ENCODE data around the gene SMIM13.

SMIM13 gene

DNA sequence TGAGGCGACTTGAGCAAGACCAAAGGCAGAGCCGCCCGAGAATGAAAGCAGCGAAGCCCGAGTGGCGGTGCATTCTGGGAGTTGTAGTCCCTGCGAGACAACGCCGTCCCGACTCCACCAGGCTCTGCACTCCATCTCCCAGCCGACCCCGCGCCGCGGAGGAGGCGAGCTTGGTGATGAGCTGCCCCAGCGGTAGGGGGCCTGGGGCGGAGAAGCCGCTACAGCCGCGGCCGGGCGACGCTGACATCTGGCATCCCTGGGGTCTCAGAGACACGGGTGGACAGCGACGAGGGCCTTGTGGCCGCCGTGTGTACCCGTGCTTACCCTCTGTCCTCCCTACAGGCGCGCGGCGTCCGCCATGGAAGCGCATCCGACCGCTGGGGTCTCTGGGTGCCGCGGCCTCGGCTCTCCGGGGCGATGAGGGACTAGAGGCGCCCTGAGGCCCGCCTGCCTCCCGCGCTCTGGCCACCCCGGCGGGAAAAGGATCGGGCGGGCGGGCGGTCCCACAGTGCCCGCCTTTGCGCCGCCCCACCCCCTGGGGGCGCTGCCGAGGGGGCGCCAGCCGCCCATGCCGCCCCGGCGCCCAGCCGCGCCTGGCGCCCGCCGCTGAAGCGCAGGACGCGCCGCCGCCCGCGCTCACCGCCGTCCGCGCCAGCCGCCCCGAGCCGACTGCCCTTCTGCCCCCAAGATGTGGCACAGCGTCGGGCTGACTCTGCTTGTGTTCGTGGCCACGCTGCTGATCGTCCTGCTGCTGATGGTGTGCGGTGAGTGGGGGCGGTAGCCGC lies at the start of gene SMIM13:
TSS of gene SMIM13 (plus strand) at position 209 of the 785 bp plus-strand sequence. CDS start at position 689, 480 bp downstream.
- DNase-seq: peak; percentile 99

DNA sequence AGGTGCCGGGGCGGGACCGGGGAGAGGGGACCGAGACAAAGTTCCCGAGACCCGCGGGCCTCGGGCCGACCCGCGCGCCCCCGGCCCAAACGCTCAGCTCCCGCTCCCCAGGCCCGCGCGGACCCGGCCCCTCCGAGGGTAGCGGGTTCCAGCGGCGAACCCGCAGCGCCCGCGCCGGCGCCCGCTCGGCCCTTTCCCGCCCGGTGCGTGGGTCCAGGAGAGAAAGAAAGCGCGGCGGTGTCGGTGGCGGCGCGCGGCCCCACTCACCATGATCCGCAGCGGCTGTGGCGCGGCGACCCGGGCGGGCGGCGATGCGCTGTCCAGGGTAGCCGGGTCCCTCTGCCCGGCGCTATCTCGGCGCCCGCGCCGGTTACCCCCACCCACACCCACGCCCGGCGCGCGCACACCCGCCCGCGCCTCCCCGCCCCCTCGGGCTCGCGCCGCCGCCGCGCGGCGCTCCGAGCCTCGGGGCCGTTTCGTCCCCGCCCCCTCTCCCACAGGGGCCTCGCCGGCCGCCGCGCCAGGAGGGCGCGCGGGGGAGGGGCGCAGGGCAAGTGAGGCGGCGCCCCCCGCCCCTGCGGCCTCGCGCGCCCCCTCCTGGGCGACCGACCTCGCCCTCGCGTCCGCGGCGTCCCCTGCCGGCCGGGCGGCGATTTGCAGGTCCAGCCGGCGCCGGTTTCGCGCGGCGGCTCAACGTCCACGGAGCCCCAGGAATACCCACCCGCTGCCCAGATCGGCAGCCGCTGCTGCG lies 49.5 kb upstream of the SMIM13 start, which contains the start of gene ELOVL2:
TSS of gene ELOVL2 (minus strand) at position 345 of the 751 bp plus-strand sequence. CDS start at position 270, 75 bp downstream.
- peak; percentile 86 for DNase-seq

DNA sequence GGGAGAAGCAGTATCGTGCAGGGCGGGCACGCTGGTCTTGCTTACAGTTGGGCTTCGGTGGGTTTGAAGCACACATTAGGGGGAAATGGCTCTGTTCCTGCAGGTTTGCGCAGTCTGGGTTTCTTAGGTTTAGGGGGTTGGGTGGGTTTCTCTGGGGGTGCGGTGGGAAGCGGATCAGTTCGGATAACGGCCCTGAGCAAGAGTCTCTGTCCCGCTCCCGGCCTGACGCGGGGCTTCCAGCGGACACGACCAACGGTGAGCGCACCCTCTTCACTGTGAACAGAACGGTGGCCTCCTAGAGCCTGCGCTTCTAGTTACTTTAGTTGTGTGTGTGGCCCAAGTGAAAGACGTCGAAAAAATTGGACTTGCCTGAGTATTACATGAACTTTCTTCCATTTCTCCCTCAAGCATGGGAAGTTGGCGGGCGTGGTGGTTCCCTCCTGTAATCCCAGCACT lies 48.9 kb upstream of the SMIM13 start:
- no peak for DNase-seq

DNA sequence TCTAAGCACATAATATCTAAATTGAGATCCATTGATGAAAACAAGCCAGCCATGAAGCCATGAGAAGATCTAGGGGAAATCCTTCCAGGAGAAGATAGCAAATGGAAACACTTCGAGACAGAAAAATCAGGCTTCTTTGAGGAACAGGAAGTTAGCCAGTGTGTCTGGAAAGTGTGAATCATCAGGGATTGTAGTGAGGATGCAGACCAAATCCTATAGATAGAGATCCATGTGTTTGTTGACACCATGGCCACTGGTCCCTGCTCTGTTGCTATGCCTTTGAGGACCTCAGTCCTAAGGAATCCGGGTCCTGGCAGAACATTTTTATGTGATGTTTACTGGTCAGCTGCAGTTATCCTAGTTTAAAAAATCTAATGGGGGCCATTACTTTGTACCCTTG lies 42.9 kb upstream of the SMIM13 start:
- no peak for DNase-seq

DNA sequence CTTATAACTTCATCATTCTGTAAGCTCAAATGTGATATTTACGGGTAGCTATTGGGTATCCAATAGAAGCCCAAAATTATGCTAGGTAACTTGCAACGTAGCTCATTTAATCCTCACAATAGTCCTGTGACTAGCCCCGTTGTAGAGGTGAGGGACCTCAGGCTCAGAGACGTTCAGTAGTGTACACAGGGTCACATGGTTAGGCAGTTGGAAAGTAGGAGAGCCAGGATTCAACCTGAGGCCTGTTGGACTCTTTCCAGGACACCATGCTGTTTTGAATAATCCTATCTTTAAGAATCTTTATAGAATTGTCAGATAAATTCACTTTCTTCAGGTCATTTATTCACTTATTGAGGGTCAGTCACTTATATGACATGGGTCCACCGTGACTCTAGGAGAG lies 40.3 kb upstream of the SMIM13 start:
- peak; percentile 30 for DNase-seq

DNA sequence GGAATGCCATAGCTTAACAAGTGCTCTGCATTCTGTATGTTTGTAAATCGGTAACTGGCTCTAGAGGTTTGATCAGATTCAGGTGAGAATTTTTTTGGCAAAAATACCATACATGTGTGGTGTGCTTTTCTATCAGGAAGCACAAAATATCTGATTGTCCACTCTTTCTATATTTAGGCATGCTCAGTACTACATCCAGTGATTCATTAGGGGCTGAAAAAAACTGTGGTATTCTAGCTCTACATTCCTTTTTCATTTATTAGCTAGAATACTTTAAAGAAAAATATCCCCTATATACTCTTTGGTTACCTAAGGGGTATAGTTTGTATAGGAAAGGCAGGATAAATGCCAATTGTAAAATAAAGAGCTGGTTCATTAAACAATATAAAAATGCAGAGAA lies 38.9 kb upstream of the SMIM13 start:
- no peak for DNase-seq

DNA sequence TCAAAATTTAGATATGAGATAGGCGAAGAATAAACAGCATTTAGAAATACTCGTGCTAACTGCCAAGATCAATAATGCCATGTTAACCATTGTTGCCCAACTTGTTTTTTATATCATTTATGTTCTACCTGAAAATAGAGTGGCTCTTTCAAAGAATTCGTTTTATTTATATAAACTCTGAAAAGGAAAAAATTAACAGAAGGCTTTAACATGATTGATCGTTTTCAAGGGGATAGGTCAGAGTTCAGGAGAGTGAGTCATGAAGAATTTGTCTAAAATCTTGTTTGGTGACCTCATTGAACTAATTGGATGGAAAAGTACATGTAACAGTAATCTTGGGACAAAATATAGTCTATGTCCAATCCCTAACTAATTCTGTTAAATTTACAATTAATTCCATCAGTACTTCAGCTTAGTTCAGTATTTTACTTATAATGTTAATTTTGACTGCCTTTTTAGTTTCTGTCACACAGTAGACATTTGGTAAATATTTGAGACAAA lies 38.5 kb upstream of the SMIM13 start:
- no peak for DNase-seq

DNA sequence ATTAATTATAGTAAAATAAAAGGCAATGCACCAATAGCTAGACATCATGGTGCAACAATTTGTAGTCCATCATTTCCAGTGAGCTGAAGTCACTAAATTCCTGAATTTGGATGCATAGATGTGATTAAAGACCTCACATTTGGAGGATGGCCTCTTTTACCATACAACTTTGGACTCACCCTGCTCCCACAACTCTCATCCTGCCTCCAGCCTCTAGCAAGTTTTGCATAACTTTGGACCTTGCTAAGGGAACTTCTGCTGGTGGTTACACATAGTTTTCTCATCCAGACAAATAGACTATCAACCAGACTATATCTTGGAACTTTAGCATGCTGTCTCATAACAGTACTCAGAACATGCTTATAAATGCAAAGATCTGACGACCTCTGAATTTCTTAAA lies 36.8 kb upstream of the SMIM13 start:
- DNase-seq: no peak

DNA sequence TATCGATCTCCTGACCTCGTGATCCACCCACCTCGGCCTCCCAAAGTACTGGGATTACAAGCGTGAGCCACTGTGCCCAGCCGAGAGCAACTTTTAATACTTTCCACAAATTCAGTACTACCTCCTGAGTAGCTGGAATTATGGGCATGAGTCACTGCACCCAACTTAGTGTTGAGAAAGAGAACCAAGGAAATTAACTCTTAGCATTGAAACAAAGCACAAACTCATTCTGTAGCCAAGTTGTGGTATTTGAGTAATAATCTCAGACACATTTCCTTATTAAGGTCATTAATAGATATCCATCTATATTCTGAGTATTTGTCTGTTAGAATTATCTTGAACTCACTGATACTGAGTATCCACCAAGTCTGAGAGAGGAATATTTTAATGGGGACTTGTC lies 35.2 kb upstream of the SMIM13 start:
- DNase-seq: no peak

DNA sequence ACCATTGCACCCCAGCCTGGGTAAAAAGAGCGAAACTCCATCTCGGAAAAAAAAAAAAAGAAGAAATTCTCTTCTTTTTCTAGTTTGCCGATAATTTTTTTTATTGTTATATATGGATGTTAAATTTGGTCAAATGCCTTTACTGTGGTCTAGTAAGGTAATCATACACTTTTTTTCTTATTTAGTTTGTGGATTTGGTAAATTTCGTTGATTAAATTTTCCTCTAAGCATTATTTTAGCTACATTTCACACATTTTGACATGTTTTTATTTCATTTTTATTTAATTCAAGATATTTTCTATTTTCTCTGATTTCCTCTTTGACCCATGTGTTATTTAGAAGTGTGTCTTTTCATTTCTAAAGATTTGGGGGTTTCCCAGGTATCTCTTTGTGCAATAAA lies 31.6 kb upstream of the SMIM13 start:
- DNase-seq: no peak

DNA sequence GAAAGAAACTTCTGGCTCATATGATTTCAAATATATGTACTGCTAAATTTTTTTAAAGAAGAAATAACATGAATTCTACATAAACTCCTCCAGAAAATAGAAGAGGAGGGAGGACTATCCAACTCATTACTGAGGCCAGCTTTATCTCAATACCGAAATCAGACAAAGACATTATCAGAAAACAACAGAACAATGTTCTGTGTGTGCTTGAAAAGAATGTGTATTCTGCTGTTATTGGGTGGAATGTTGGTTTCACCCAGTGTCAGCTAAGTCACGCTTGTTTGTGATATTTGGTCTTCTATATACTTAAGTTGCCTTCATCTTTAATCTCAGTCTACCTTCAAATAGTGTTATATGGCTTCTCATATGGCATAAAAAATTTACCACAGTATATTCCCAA lies 30.9 kb upstream of the SMIM13 start:
- no peak for DNase-seq

DNA sequence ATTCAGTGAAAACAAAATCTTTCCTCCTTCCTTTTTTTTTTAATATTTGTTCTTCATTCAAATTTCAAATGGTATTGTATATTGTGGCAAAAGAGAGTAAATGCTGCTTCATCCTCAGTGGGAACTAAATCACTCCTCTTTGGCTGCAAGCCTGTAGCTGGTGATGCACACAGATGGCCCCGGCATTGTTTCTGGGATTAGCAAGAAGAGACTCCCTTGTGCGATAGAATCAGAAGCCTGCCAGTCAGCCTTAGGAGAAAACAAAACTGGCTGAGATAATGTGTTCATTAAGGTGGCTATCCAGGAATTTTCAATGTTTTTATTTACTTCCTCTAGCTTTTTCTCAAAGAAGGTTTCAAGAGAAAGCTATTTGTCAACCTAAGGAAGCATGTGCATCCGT lies 28.8 kb upstream of the SMIM13 start:
- DNase-seq: peak; percentile 40

DNA sequence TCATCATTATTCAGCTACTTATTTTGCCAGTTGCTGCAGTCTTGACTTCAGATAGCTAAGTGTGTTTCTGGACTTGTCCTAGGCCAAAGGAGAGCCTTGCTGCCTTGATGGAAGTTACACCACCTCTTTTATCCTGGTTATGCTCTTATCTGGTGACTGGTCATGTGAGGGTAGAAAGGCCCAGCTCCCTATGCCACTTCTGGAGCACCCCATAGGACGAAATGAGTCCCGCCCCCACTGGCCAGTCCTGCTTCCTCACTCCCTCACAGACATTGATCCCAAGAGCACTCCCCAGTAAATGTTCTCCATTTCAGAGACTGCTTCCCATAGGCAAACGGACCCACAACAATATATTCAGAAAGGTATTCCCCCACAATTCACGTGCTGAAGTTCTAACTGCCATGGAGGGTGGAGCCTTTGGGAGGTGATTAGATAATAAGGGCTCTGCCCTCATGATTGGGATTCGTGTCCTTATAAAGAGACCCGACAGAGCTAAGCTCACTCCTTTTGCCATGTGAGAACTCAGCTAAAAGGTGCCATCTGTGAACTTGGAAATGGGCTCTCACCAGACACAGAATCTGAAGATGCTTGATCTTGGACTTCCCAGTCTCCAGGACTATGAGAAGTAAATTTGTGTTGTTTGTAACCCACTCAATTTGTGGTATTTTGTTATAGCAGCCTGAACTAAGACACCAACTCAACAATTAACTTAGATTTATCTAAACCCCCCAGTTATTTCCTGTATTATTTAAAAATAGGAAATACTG lies 28.0 kb upstream of the SMIM13 start:
- DNase-seq: no peak

DNA sequence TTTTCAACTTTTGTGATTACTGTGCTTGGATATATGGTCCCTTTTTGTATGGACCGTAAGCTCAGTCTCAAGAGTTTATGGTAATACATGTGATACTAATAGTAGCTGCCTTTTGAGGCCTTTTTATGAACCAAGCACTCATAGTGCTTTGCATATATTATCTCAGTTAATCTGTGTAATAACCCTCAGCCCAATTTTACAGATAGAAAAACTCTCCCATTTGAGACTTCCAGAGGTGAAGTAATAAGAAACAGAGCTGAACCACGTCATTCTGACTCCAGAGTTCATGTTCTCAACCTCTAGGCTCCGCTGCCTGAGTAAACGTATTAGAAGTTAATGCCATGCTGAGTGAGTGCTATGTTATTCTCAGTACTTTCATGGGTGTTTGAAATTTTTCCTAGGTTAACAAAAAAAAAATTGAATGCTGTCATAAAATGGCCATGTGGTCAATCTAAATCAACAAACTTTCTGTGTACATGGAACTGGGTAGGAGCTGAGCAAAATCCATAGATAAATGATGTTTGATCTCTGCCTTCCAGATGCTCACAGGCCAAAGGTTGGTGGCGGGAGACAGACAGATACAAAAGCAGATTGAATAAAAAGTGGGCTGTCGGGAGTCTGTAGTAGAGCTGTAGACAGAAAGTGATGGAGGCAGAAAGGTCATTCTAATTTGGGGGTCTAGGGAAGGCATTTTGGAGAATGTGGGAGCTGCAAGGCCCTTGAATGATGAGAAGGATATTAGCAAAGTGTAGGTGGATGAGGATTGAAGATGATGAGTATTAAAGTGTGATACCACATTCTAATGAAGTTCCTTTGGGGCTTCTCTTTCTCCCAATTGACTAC lies 26.9 kb upstream of the SMIM13 start:
- DNase-seq: no peak

DNA sequence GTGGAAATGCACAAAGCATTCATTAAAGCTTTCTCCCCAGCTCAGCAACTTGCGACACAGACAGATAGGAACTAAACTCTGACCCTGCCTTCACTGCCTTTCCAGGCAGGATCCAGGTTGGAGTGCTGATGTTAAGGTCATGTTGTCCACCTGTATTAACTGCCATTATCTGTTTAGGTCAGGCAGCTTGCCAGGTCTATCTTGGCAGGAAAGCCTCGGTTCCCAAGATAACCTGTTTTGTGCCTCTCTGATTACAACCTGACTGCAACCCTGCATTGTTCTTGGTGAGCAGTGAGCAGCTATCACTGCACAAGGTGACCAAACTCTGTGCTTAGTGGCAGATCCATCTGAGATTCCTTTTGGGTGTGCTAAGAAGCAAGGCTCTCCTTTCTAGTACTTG lies 26.3 kb upstream of the SMIM13 start:
- peak; percentile 39 for DNase-seq

DNA sequence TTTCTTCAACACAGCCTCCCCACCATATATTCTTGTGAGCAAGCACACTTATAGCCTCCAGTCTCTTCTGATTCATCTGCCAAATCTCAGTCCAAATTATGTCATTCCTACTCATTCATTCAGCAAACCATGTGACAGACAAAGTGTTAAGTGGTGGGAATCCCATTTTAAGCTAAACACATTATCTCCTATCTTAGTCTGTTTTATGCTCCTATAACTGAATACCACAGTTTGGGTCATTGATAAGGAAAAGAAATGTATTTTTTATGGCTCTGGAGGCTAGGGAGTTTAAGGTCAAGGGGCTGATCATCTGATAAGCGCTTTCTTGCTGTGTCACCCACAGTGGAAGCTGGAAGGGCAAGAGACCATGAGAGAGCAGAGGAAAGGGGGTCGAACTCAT lies 23.9 kb upstream of the SMIM13 start:
- no peak for DNase-seq

DNA sequence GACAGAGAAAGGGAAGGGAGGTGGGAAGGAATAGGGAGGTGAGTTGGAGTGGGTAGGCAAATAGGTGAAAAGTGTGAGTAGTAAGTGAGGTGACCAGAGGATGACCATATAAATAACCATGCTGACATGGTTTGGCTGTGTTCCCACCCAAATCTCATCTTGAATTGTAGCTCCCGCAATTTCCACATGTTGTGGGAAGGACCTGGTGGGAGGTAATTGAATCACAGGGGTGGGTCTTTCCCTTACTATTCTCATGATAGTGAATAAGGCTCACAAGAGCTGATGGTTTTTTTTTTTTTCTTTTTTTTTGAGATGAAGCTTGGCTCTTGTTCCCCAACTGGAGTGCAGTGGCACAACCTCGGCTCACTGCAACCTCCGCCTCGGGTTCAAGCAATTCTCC lies 21.5 kb upstream of the SMIM13 start:
- no peak for DNase-seq

DNA sequence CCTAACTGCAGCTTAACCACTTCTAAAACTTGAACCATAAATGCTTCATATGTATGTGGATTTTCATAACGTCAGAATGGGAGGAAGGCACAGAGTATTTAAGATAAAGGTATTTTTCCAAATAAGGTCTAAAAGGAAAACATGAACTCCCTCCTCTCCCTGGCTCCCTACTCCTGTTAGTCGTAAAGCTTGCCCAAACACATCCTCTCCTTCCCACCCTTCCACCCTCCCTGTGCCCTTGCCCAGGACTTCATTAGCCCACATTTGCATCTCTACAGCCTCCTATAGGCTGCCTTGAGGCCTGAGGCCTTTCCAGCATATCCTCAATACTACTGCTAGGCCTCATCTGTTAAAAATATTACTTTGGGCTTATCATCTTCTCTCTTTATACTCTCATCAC lies 17.1 kb upstream of the SMIM13 start:
- no peak for DNase-seq

DNA sequence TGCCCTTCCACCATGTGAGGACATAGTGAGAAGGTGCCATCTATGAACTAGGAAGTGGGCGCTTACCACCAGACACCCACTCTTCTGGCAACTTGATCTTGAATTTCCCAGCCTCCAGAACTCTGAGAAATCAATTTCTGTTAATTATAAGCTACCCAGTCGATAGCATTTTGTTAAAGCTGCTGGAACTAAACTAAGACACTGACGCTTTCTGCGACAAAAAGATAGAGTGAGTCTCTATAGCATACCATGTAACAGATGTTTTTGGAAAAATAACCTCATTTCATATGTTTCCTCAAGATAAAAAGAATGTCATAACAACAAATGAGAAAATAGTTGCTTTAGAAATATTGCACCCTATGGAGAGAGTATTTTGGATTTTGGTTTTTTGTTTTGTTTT lies 15.4 kb upstream of the SMIM13 start:
- no peak for DNase-seq

DNA sequence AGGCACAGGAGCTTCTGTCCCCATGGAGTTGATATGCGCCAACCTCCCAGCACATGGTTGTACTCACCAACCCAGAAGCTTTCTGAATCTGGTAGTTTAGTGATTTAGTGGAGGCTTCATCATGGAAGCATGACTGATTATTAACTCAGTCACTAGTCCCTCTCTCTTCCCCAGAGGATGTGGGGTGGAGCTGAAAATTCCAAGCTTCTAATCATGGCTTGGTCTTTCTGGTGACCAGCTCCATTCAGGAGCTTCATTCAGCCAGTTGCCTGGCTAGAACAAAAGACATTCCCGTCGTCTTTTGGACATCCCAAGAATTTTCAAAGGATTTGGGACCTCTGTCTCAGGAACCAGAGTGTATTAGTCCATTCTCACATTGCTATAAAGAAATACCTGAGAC lies 13.3 kb upstream of the SMIM13 start:
- DNase-seq: no peak

DNA sequence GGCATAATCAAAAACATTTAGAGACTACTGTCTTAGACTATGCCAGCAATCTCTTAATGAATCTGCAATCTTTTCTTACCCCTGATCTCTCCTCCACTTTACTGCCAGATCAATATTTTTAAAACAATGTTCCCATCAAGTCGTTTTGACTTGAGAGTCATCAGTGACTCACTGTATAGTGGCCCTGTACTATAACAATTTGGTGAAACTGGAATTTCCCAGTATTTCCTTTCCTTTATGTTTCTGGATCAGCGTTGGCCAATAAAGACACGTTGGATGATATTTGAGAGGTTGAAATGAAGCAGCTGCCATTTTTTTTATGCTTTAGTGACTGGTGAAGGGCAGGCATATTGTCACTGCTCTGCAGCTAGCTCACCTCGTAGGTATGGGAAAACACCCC lies 10.1 kb upstream of the SMIM13 start:
- no peak for DNase-seq

DNA sequence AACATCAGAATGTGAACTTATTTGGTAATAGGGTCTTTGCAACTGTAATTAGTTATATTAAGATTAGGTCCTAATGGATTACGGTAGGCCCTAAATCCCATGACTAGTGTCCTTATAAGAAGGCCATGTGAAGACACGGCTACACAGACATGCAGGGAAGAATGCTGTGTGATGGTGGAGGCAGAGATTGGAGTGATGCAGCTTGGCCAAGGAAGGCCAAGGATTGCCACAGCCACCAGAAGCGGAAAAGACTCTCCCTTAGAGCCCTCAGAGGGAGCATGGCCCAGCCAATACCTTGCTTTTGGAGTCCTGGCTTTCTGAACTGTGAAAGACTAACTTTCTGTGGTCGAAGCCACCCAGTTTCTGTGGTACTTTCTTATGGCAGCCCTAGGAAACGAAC lies 9.7 kb upstream of the SMIM13 start:
- DNase-seq: no peak

Data from NCI-H69 (cell line).